Measurements from ENCODE around the gene WDFY4.

WDFY4 gene

GRCh38 chr10:48685731-48686130 is 1.1 kb downstream of the WDFY4 start:
- no peak for TF ChIP-seq CTCF (IDR thresholded peaks at IDR 0.05)

DNA sequence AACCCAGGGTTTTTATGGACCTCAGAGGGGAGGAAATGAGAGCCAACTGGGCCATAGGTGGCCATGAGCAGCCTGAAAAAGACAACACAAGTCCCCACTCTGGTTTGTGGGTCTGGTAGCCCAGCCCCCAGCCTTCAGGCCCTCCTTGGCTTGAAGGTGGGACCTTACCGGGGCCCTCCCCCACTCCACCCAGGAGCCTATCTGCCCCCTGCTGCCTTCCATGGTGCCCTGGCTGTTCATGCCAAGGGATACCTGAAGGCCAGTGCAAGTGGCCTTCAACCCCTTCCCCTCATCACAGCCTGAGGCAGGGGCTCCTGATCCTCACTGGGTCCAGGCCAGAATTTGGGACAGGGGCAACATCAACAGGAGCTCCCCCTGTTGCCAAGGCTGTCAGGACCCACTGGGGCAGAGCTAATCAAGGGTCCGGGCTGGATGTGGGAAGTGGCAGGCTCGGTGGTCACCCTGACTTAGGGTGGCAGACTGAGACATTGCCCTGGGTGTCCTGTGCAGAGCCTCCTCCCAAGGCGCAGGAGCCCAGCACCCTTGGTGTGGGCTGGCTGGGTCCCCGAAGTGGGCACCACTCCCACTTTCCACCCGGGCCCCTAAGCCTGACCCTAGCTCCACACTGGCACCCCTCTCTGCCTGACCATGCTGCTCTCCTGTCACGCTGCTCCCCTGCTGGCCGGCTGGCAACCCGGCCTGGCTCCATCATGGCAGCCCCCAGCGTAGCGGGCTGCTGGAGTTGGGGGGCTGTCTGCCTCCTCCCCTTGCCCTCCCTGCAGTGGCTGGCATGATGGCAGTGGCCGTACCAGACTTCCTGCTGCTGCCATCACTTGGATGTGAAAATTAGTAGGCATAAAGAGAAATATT is 6.4 kb downstream of the WDFY4 start:
- TF ChIP-seq CTCF (IDR thresholded peaks at IDR 0.05) = no peak

- no peak for TF ChIP-seq CTCF (IDR thresholded peaks at IDR 0.05)
Observed at GRCh38 chr10:48691812-48692528, 7.3 kb downstream of the WDFY4 start.

GRCh38 chr10:48692748-48693147 is 8.1 kb downstream of the WDFY4 start:
- TF ChIP-seq CTCF (IDR thresholded peaks at IDR 0.05) = no peak

- TF ChIP-seq CTCF (IDR thresholded peaks at IDR 0.05) = no peak
Observed at GRCh38 chr10:48693206-48693605, 8.5 kb downstream of the WDFY4 start.

DNA sequence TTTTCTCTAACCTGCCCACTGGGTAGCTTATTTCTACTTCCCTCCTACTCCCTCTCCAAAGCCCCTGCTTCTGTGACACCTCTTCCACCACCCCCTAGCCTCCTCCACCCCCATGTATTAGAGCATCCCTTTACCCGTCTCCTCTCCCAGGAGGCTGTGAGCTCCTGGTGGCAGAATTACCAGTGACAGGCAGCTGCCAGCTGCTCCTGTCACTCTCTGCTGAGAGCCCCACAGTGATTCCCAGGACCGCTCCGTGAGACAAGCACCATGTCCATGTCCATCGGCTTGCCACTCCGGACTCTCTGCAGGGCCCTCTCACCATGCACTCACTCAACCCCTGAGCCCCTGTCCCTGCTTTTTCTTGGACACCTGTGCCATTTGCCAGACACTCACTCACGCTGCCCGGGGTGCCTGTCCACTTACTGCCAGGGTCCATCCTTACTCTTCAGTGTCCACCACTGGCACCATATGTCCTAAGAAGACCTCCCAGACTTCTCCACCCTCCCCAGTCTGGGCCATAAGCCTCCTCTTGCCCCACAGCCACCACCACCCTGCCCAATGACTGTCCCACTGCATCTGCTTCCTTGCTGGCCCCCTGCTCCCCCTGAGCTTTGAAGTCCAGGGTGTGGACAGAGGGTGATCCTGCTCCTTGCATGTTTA is 9.8 kb downstream of the WDFY4 start:
- TF ChIP-seq CTCF (IDR thresholded peaks at IDR 0.05) = no peak

DNA sequence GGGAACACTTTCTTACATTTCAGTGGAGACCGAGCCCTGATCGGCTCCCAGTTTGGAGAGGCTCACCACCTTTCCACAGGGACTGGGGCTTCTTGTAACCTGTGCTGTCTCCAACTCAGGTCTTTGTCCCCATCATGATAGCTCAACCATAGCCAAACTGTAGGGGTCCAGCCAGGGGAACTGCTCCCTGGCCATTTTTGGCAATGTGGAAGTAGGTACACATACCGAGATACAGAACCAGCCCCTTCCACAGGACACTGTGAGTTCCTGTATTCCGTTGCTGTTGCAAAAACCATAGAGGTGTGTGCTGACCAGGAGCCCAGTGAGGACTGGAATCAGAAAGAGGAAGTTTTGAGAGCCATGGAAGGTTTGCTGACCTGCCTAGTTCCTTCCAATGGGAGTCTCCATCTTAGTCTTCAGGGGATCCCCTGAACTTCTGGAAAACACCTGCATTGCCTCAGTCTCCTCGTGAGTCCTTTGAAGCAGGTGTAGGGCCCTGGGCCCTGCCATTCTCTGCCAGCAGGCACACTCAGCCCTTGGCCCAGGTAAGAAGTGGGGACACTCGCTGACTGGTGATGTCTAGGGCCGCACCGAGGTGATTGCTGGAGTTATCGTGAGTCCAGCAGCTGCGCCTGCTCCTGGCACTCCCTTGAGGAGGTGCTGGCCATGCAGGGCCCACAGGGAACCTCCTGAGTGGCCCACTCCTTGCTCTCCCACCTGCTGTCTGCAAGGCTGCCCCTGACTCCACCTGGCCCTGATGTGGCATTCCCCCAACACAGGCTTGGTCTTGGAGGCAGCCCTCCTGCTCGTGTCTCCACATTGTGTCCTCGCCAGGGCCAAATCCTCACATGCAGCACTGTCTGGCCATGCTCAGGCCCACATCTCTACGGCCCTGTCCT is 11.2 kb downstream of the WDFY4 start:
- no peak for TF ChIP-seq CTCF (IDR thresholded peaks at IDR 0.05)

Measured in LNCAP (cell line).